Ishikawa (cell line): ENCODE results near the gene CEBPG.

Experiments used
- CEBPB ChIP-seq: IDR thresholded peaks from 2 replicates; pipeline ENCODE4 v1.6.1; 2012
- CREB1 ChIP-seq: IDR thresholded peaks from 2 replicates; pipeline ENCODE4 v1.6.1; 2012; ENCODE audit warnings: low read depth
- EGR1 ChIP-seq: IDR thresholded peaks from 2 replicates; pipeline ENCODE4 v1.6.1; 2012
- EP300 ChIP-seq: IDR thresholded peaks from 2 replicates; pipeline ENCODE4 v1.6.1; 2012; ENCODE audit warnings: borderline replicate concordance
- FOXM1 ChIP-seq: IDR thresholded peaks from 2 replicates; pipeline ENCODE4 v1.6.1; 2012; ENCODE audit warnings: low read depth, borderline replicate concordance
- MAX ChIP-seq: IDR thresholded peaks from 2 replicates; pipeline ENCODE4 v1.6.1; 2012
- NFIC ChIP-seq: IDR thresholded peaks from 2 replicates; pipeline ENCODE4 v1.6.1; 2012
- RAD21 ChIP-seq: IDR thresholded peaks from 2 replicates; pipeline ENCODE4 v1.6.1; 2012; ENCODE audit warnings: low read depth
- REST ChIP-seq: IDR thresholded peaks from 2 replicates; pipeline ENCODE4 v1.6.1; 2012; ENCODE audit warnings: low read depth, mild to moderate bottlenecking
- TAF1 ChIP-seq: IDR thresholded peaks from 2 replicates; pipeline ENCODE4 v1.6.1; 2012; ENCODE audit warnings: low read depth, mild to moderate bottlenecking
- TCF12 ChIP-seq: IDR thresholded peaks from 2 replicates; pipeline ENCODE4 v1.6.1; 2012; ENCODE audit warnings: low read depth
- TEAD4 ChIP-seq: IDR thresholded peaks from 2 replicates; pipeline ENCODE4 v1.6.1; 2012
- USF1 ChIP-seq: IDR thresholded peaks from 2 replicates; pipeline ENCODE4 v1.6.1; 2012
- YY1 ChIP-seq: IDR thresholded peaks from 2 replicates; pipeline ENCODE4 v1.6.1; 2012; ENCODE audit warnings: low read depth
- ZBTB7A ChIP-seq: IDR thresholded peaks from 2 replicates; pipeline ENCODE4 v1.6.1; 2012; ENCODE audit warnings: low read depth

The CEBPG gene

GRCh38 chr19:33394723-33395560 is 21.4 kb downstream of the CEBPG start:
- no peak for TF ChIP-seq YY1
- TF ChIP-seq NFIC, result no peak
- no peak for TF ChIP-seq EP300
- no peak for TF ChIP-seq MAX
- no peak for TF ChIP-seq CREB1
- no peak for TF ChIP-seq REST
- TF ChIP-seq USF1, result no peak

- TF ChIP-seq FOXM1 (no peak), ZBTB7A (no peak), CEBPB (no peak), CREB1 (no peak), REST (no peak), TEAD4 (no peak), NFIC (no peak), YY1 (no peak), EP300 (no peak), MAX (no peak), EGR1 (no peak), TAF1 (no peak), TCF12 (no peak), USF1 (no peak), RAD21 (no peak)
These were observed 22.3 kb downstream of the CEBPG start for GRCh38 chr19:33395561-33396550.

- TF ChIP-seq USF1 (no peak), FOXM1 (no peak), TEAD4 (no peak)
These were observed 23.4 kb downstream of the CEBPG start for GRCh38 chr19:33396701-33397535.

GRCh38 chr19:33397536-33398360 is 24.2 kb downstream of the CEBPG start:
- TF ChIP-seq REST (no peak), TAF1 (no peak), USF1 (no peak), EGR1 (no peak), ZBTB7A (no peak), EP300 (no peak), TCF12 (no peak), CEBPB (no peak)
